Measurements from ENCODE around the gene ERBB4. TPM values are rescaled to one million over a fixed set of nuclear protein-coding genes. Genes with fewer than 3 reads are reported as not detected.

The ERBB4 gene
- total RNA-seq, 4 donors from 2014 or later, result 0.04 to 0.57 (median 0.35) TPM; not detected in 1

DNA sequence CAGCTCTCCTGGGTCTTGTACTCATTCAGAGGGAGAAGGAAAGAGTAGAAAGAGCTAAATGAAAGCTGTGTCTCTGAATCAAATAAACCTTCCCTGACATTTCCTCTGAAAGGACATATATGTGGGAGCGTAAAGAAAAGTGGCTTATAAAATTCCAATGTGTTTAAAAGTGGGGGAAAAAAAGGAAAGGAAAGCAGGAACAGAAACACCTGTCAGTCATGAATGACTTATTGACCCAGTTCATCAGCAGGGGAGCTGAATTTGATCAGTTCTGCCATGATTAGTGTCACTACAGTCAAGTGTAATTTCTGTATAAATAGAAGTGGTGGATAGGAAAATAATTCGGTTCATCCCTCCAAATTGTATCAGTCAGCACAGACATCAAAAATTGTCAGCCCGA, 382.5 kb downstream of the ERBB4 start:
- no peak for DNase-seq
- H3K4me1 ChIP-seq, result peaks cover 0 to 8% (median 0%) of the 10 kb centered on the region in 3 donors
- H3K27me3 ChIP-seq, result no peaks in the 10 kb centered on the region
- H3K9me3 ChIP-seq, result no peaks in the 10 kb centered on the region
- TF ChIP-seq, protein P1, sequence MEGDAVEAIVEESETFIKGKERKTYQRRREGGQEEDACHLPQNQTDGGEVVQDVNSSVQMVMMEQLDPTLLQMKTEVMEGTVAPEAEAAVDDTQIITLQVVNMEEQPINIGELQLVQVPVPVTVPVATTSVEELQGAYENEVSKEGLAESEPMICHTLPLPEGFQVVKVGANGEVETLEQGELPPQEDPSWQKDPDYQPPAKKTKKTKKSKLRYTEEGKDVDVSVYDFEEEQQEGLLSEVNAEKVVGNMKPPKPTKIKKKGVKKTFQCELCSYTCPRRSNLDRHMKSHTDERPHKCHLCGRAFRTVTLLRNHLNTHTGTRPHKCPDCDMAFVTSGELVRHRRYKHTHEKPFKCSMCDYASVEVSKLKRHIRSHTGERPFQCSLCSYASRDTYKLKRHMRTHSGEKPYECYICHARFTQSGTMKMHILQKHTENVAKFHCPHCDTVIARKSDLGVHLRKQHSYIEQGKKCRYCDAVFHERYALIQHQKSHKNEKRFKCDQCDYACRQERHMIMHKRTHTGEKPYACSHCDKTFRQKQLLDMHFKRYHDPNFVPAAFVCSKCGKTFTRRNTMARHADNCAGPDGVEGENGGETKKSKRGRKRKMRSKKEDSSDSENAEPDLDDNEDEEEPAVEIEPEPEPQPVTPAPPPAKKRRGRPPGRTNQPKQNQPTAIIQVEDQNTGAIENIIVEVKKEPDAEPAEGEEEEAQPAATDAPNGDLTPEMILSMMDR (IDR thresholded peaks at IDR 0.05), result no peak
- no peak for TF ChIP-seq POLR2A (IDR thresholded peaks at IDR 0.05)
- H3K27ac ChIP-seq, result no peak overlapping the region
- no peaks in the 10 kb centered on the region for H3K36me3 ChIP-seq
- no peak overlapping the region for H3K4me3 ChIP-seq
- intact Hi-C loops (cut with DNase I), result no loop called here
- 84 to 88% methylated on average over 3 of the region's 3 CpGs for WGBS, 2 donors

DNA sequence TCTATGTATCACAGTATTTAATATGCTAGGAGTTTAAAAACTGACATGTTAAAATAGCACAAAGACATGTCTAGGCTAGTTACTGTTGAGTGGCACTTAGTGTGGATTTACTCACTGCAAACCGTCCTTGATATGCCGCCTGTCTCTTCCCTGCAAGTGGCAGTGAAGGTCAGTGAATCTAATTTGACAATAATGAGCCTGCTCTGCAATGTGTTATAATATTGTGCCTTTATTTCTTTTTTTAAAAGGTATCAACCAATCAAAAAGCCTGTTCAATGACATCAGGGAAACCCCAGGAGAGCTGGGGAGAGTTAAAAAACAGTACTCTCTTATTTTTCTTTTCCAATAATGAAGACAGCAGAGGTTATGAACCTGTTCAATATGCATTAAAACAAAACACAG, 384.1 kb downstream of the ERBB4 start:
- no peak for DNase-seq
- H3K36me3 ChIP-seq, result no peaks in the 10 kb centered on the region
- 35 to 48% methylated on average over 2 of the region's 2 CpGs for WGBS, 2 donors
- peaks cover 0 to 8% (median 0%) of the 10 kb centered on the region in 3 donors for H3K4me1 ChIP-seq
- TF ChIP-seq, protein P1 (IDR thresholded peaks at IDR 0.05), result no peak
- no peak for TF ChIP-seq POLR2A (IDR thresholded peaks at IDR 0.05)
- intact Hi-C loops (cut with DNase I), result no loop called here
- no peak overlapping the region for H3K27ac ChIP-seq
- no peak overlapping the region for H3K4me3 ChIP-seq
- H3K9me3 ChIP-seq, result no peaks in the 10 kb centered on the region
- no peaks in the 10 kb centered on the region for H3K27me3 ChIP-seq

DNA sequence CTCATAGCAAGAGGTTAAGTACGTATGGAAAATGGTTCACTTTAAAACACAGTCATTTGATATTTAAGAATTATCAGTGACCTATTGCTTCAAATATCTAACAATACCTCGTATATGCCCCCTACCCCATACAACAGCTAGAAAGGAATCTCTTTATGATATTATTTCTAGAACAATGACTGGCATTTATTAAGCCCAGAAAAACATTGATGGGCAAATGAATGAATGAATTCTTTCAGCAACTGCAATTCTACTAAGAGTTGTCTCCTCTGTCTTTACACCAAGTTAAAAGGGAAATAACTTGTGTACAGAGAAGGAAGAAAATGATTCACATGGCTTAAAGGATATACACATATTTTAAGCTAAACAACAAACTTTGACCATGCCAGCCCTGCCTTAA, 384.7 kb downstream of the ERBB4 start:
- TF ChIP-seq, protein P1 (IDR thresholded peaks at IDR 0.05), result no peak
- no peak for TF ChIP-seq POLR2A (IDR thresholded peaks at IDR 0.05)
- WGBS, 2 donors, result 63 to 64% methylated on average over 2 of the region's 2 CpGs
- peaks cover 0 to 8% (median 0%) of the 10 kb centered on the region in 3 donors for H3K4me1 ChIP-seq
- H3K36me3 ChIP-seq, result no peaks in the 10 kb centered on the region
- intact Hi-C loops (cut with DNase I), result no loop called here
- H3K4me3 ChIP-seq, result no peak overlapping the region
- DNase-seq, result no peak
- H3K27me3 ChIP-seq, result no peaks in the 10 kb centered on the region
- H3K9me3 ChIP-seq, result no peaks in the 10 kb centered on the region
- H3K27ac ChIP-seq, result no peak overlapping the region

DNA sequence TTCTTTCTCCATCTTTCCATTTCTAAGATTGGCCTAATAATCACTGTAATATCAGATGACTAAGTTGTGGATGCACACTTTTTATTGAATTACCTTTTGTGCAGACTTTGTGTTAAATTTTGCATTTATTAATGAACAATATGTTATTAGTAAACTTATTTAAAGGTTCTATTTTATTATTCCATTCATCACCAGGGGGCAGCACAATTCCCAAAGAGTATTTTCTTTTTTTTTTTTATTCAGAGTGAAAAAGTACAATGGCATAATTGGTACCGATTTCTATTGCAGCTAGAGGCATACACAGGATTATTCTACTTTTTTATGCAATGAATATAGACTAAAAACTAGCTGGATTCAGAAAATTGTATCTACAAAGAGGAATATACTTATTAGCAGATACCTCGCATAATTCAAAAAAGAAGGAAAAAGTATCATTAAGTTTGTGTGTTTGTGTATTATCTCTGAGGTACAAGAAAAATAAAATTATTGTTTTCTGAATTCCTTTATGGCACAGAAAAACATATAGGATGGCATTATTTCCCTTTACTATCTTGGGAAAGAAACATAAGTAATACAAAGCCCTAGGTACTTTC, 390.6 kb downstream of the ERBB4 start:
- Histone ChIP-seq H3K36me3 (no peaks in the 10 kb centered on the region), H3K27me3 (no peaks in the 10 kb centered on the region), H3K4me3 (no peak overlapping the region), H3K9me3 (no peaks in the 10 kb centered on the region), H3K4me1 (no peaks in the 10 kb centered on the region), H3K27ac (no peak overlapping the region)
- no peak for DNase-seq
- TF ChIP-seq POLR2A (IDR thresholded peaks at IDR 0.05), result no peak
- TF ChIP-seq, protein P1 (IDR thresholded peaks at IDR 0.05), result peak in 3 of 6 experiments; percentile 10 to 47 (median 38)
- WGBS, 2 donors, result 42 to 48% methylated on average over 2 of the region's 2 CpGs
- intact Hi-C loops (cut with DNase I), result no loop called here

DNA sequence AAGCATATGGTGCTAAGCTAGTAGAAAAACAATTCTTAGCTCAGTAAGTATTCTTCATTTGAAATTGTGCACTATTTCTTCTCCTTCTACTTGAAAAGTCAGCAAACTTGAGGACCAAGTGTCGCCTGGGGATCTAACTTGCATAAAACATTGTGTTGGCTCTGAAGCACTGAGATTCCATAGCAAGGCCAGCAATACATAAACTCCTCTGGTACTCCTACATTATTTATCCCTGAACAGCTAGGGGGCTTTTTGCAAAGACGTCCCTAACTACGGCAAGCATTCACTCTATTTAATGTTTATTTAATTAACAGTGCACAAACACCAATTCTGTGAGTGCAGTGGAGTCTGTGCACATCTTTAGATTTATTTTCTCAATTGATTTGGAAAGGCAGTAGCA, 392.2 kb downstream of the ERBB4 start:
- Histone ChIP-seq H3K9me3 (no peaks in the 10 kb centered on the region), H3K4me1 (no peaks in the 10 kb centered on the region), H3K4me3 (no peak overlapping the region), H3K27me3 (no peaks in the 10 kb centered on the region), H3K27ac (no peak overlapping the region), H3K36me3 (no peaks in the 10 kb centered on the region)
- TF ChIP-seq, protein P1 (IDR thresholded peaks at IDR 0.05), result no peak
- no peak for TF ChIP-seq POLR2A (IDR thresholded peaks at IDR 0.05)
- no peak for DNase-seq
- WGBS, 2 donors, result 68 to 73% methylated on average over 3 of the region's 3 CpGs
- intact Hi-C loops (cut with DNase I), result no loop called here

All from esophagus squamous epithelium (tissue), 5 donors.